AG20443 (cell line): ENCODE data around the gene TRAPPC6A.

Experiments used
- DNase-seq: peaks from one replicate; pipeline ENCODE4 v3.0.0; 2012; ENCODE audit warnings: low spot score, mixed read lengths

TRAPPC6A gene

DNA sequence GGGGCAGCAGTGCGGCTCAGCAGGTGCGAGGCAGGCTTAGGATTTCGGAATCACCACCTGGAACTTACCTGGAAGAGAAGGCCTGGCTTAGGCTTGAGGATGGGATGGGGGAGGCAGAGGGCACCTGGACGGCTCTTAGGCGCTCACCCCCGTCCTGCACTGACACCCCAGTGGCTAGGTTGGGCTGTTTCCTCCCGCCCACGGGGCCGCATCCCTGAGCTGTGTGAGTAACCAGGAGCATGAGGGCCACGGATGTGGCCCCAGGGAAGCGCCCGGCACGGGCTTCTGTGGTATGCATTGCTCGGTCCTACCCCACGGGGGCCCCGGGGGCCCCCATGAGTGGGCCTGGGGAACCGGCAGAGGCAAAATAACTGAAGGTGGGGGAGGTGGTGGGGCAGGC is 14.9 kb downstream of the TRAPPC6A start:
- DNase-seq, result no peak

DNA sequence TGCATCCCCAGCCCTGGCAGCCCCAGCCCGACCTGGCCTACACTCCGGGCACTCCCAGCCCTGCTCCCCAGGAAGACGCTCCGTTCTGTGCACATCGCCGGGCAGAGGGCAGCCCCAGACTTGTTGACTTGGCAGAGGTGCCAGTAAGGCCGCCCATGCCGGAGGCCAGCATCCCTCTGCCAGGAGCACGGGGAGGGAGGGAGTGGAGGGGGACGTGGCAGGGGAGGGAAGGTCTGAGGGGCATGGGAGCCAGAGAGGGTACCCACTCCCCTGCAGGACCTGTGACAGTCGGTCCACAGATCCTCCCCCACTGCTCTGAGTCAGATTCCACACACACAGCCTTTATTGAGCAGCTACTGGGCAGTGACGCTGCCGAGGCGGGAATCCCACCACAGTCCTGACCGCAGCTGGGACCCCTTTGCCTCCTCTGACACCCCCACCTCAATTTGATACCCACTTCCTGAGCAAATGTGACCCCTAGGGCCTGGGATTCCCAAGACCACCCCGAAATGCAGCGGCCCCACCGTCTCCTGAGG is 15.4 kb downstream of the TRAPPC6A start:
- no peak for DNase-seq

DNA sequence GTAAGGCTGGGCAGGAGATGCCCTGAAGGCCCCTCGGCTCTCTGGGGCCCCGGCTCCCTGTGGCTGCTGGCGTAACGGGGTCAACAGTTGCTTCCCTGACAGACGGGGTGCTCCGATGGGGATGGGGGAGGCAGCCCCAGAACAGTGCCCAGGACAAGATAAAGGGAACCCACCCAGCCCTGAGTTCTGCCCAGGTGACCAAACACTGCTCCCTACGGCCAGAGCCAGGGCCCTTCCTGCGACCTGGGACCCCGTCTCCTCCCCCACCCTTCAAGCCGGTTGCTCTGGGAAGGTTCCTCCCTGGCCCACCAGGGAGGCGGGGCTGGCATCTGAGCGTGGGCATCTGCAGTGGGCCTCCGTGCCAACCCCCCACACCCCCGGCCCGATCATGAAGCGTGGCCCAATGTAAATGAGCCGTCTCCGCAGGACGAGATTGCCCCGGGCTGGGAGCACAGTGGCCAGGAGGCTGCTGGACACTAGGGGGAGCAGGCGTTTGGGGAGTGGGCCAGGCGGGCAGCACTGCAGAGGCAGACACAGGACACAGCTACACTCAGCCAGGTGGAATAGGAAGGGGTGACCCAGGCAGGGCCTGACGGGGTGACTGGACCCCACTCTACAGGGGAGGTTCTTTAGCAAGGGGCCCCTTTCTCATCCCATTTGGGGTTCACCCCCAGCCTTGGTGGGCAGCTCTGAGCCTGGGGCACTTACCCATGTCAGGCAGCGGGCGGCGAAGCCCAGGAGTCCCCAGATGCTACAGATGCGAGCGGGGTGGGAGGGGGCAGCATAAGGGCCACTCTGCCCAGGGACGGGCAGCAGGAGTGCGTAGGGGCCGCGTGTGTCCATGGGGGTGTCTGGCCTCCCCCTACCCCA is 16.1 kb downstream of the TRAPPC6A start:
- DNase-seq, result peak; percentile 74

DNA sequence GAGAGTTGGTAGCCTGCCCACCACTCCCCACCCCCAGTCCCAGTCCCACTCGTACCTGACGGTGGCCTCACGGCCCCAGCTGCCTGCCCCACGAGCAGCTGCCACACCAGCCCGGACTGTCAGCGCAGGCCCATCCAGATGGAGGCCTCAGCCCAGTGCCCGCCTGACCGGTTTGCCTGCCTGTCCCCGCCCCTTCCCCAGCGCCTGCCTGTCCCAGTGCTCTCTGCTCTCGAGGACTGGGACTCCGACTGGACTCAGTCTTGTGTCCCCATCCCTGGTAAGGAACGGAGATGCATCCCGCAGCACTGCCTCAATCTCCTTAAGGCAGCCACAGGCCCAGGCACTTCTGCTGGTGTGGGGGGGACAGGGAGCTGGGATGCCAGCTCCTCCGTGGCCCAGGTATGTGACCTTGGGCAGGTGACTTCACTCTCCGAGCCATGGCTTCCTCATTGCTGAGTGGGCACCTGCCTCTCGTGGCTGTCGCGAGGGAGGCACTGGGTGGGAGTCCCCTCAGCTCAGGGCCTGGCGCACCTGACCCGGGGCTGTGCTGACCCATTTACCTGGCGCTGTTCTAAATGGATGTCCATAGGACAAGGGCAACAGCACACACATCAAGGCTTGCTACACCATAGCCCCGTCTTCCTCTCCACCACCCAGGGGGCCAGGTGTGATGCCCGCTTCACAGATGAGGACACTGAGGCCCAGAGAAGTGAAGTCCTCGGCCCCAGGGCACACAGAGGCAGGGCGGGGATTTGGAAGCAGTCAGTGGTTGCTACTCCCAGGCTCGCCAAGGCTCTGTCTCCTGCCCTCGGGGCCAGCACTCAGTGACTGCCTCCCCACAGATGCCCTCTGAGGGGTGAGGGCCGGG is 16.9 kb downstream of the TRAPPC6A start, which contains the start of gene NKPD1:
TSS of gene NKPD1 (minus strand) at position 113 of the 868 bp plus-strand sequence. CDS start 832 bp downstream, outside the sequence.
- no peak for DNase-seq

GRCh38 chr19:45159971-45160324 is 18.1 kb downstream of the TRAPPC6A start:
- no peak for DNase-seq

- no peak for DNase-seq
These were observed 18.6 kb downstream of the TRAPPC6A start for GRCh38 chr19:45159210-45159970.

DNA sequence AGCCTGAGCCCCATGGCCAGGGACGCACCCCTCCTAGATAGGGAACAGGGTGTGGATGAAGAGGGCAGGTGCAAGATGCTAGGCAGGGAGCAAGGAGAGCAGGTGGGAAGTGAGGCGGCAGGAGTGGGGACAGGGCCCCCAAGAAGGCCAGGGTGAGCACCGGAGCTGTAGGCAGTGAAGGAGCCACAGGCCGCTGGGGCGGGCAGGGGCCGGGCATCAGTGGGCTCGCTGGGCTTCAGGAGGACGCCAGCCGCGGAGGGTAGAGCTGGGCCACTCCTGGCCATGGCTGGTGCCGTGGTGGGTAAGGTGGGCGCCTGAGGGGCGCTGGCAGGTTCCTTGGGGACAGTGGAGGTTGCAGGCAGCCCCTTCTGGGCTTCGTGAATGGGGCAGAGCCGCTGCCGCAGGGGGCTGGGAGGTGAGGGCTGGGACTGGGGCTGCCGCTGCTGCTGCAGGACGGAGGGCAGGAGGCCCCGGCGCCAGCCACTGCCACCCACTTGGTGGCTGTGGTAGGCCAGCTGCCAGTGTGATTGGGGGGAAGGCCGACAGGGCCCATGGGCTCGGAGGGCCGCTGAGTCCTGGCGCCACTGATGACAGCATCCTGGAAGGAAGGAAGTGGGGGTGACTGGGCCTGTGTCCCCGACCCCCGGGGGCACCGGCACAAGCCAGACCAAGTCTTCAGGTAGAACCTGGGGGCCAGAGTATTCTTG is 19.4 kb downstream of the TRAPPC6A start:
- no peak for DNase-seq

DNA sequence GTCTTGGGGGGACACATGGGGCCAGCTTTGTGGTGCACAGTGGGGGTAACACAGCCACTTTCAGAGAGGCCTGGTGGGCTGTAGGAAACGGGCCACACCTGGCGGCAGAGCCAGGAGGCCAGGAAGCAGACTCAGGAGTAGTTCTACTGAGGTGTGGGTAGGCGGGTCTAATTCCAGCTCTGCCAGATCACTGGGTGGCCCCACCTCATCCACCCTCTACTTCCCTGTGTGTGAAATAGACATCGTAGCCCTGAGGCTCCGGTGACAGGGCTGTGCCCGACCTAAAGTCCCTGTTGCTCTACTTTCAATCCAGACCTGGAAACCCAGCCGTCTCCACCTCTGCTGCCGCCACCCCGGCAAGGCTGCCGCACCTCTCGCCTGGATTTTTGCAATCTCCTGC is 21.3 kb downstream of the TRAPPC6A start:
- DNase-seq, result no peak

DNA sequence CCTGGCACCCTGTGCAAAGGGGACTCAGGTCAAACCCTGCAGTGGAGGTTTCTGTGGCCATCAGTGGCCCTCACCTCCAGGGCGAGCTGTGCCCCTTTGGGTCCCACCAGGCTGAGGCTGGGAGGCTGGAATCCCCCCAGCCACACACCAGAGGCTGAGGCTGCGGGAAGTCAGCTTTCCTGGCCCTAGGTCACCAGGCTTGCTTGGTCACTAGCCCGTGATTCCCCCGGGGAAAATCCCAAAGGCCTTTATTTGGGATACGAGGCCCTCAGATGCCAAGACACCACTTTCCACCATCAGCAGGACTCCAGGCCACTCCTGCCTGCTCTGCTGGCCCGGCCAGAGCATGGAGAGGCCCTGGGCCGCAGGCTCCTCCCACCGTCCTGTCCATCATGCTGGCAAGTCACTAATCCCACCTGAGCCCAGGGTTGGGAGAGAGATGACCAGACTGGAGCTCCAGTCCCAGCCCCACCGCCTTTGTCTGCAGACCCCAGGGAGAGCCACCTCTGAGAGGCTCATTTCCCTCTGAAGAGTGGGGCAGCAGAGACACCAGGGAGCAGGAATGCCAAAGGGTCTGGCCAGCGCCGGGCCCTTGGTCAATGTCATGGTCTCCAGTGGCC is 21.9 kb downstream of the TRAPPC6A start:
- no peak for DNase-seq

DNA sequence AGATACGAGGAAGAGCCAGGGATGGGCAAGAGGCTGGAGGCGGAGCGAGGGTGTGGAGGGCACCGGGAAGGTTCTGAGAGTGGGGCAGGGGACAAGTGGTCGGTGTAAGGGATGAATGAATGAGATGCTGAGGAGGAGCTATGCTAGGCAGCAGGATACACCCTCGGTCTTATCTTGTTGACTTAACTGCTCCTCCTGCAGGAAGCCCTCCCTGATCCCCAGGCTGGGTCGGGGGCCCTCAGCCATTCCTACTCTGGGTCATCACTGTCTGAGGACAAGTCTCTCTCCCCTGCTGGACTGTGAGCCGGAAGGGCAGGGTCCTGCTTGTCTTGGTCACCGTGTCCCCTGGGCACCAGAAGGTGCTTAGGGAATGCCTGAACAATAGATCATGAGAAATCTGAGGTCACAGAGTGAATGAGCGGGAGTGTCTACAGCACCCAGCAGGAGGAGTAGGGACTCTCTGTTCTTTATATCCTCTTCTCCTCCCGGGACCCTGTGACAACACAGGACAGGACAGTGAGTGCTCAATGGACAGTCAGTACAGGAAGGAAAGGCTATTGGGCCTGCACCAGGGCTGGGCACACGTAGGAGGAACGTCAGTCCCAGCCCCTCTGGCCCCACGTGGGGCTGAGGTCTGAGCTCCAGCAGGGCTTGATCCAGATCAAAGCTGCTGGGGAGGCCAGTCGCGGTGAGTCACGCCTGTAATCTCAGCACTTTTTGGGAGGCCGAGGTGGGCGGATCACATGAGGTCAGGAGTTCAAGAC is 23.8 kb downstream of the TRAPPC6A start:
- peak; percentile 76 for DNase-seq

GRCh38 chr19:45153339-45154063 is 24.5 kb downstream of the TRAPPC6A start:
- DNase-seq, result peak; percentile 78

DNA sequence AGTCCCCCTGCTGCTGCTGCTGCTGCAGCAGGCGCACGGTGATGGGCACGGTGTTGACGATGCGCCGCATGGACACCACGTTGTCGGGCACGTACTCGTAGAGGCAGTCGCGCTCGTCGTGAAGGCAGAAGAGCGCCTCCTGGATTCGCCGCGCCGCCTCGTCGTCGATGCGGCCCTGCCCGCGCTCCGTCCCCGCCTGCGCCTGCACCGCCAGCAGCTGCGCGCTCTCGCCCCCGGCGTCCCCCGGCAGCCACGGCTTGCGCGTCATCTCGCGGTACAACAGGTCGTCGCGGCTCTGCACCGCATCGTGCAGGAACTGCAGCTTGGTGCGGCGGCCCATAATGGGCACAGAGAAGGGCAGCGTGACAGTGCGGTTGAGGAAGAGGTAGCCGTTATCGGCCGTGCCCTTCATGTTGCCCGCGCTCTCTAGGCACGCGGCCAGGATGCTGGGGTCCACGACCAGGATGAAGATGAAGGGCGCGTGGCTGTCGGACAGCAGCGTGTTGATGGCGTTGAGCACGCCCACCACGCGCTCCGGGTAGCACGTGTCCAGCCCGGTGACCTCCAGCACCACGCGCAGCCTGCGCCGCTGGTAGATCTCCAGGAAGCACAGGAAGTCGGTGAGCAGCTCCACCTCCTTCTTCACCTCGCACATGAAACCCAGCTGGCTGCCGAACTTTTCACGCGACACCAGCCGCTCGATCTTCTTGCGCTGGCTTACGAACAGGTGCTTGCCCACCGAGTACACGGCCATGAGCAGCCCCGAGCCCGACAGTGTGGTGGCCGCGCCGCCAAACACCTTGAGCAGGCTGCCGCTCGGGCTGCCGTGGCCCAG is 25.3 kb downstream of the TRAPPC6A start:
- DNase-seq, result peak; percentile 52

- no peak for DNase-seq
These were observed 26.1 kb downstream of the TRAPPC6A start for GRCh38 chr19:45151821-45152503.

- no peak for DNase-seq
These were observed 26.7 kb downstream of the TRAPPC6A start for GRCh38 chr19:45151320-45151719.

DNA sequence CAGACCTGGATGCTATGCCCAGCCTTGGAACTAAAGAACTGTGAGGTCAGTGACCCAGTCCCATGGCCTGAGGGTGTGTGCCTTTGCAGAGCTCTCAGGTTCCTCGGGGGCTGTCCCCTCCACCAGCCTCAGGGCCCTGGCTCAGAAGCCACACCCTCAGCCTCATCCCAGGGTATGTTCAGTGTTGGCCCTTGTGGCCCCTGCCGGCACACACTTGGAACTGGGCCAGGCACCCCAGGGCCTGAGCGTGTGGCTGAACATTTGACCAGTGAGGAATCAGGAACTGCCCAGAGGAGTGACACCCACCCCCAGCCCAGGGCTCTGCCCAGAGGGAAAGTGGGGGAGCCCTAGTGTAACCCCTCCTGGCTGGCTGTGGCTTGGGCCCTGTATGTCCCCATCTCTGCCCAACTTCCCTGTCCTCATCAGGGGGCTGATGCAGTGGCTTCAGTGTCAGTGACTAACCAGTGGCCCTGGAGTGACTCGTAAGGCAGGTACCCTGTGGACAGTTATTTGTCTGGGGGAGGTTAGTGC is 27.2 kb downstream of the TRAPPC6A start:
- no peak for DNase-seq

DNA sequence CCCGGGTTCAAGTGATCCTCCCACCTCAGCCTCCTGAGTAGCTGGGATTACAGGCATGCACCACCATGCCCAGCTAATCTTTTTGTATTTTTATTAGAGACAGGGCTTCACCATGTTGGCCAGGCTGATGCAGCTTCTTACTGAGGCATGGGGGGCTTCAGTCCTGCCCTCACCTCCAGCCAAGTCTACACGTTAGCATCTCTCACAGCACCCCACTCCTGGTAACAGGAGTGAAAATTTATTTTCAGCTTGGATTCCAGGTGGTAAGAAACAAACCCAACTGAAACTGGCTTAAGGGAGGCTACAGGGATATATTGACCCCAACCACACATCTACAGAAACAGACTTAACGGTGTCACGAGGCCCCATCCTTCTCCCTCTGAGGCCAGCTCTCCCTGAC is 27.9 kb downstream of the TRAPPC6A start:
- no peak for DNase-seq

DNA sequence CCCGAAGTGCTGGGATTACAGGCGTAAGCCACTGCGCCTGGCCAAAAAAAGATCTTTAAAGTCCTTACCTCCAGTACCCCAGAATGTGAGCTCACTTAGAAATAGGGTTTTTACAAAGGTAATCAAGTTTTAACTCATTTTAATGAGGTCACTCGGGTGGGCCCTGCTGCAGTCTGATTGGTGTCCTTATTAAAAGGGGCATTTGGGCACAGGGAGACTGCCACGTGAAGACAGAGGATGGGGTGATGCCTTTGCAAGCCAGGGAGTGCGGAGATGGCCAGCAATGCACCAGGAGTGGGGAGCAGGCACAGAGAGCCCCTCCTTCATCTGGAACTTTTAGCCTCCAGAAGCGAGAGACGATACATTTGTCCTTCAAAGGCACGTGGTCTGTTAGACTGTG is 28.9 kb downstream of the TRAPPC6A start:
- DNase-seq, result no peak
